Peyer's patch (tissue), 4 donors: Measurements from ENCODE around the gene ARID1B. TPM values are rescaled to one million over a fixed set of nuclear protein-coding genes. Genes with fewer than 3 reads are reported as not detected.
A peak's percentile ranks its signal among the peaks of the same experiment; 100 is the strongest.

Experiments used
- DNase-seq, 3 donors: peaks; one replicate each; pipeline ENCODE4 v3.0.0-alpha.2; 2017 to 2019
- H3K27ac ChIP-seq, 4 donors: fragments of 200-600 bp; sonication (generic); one replicate each; pipeline ENCODE4 v1.5.1; 2016 to 2019
- H3K27me3 ChIP-seq, 2 donors: fragments of 200-600 bp; sonication (generic); one replicate each; pipeline ENCODE4 v1.5.1; 2019
- H3K36me3 ChIP-seq, 3 donors: fragments of 200-600 bp; sonication (generic); one replicate each; pipeline ENCODE4 v1.5.1; 2016 to 2019
- H3K4me1 ChIP-seq, 4 donors: fragments of 200-600 bp; sonication (generic); one replicate each; pipeline ENCODE4 v1.5.1; 2016 to 2019
- H3K4me3 ChIP-seq, 4 donors: fragments of 200-600 bp; sonication (generic); 1 replicate in 3 of 4; 2 replicates in 1 of 4; pipeline ENCODE4 v1.5.1; 2016 to 2019; ENCODE audit warnings: mild to moderate bottlenecking in 1 of 4
- H3K9me3 ChIP-seq, 4 donors: fragments of 200-600 bp; sonication (generic); one replicate each; pipeline ENCODE4 v1.5.1; 2016 to 2019; ENCODE audit warnings: mild to moderate bottlenecking in 1 of 4
- POLR2A ChIP-seq, 2 donors: fragments of 450-650 bp; IDR thresholded peaks; one replicate each; pipeline ENCODE4 v1.5.1; 2017; ENCODE audit warnings: antibody characterized with exemption in 2 of 2, mild to moderate bottlenecking in 2 of 2, moderate library complexity in 2 of 2
- total RNA-seq, 4 donors: library from RNA; depleted of rRNA; stranded (reverse); fragments of >200 nt; gene quantifications; one replicate each; pipeline ENCODE4 v1.1.0, GENCODE V29; 2016
- TF ChIP-seq, protein P1 (sequence below), 6 experiments: fragments of 450-650 bp in 4 of 6; fragments of 200-600 bp in 2 of 6; sonication (generic) in 1 of 6; IDR thresholded peaks; one replicate each; pipeline ENCODE4 v1.5.1; 2017 to 2019; ENCODE audit warnings: antibody characterized with exemption in 6 of 6, mild to moderate bottlenecking in 3 of 6, moderate library complexity in 1 of 6

The ARID1B gene
- total RNA-seq, 4 donors from 2014 or later: 117 to 174 (median 149) TPM

DNA sequence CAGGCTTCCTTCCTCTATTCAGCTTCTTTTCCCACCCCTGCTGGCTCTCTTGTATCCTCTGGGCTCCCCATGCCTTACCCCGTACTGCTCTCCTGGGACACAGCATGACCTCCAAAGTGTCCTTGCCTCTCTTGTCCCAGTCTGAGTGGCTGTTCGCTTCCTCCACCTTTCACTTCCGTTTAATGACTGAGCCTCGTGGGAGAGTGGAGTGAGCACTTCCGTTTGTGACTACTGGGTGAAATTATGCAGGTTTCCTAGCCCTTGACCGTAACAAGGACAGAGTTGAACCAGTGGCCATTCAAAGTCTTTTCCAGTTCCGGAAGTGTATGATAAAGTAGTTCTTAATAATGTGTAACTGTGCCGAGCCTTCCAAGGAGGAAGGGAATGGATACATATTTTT is 109.2 kb downstream of the ARID1B start:
- Histone ChIP-seq H3K36me3 (no peaks in the 10 kb centered on the region), H3K9me3 (no peaks in the 10 kb centered on the region), H3K4me1 (peaks cover 0 to 24% (median 0%) of the 10 kb centered on the region in 4 donors), H3K27me3 (no peaks in the 10 kb centered on the region), H3K4me3 (no peak overlapping the region), H3K27ac (peak overlapping the region in 2 of 4 donors; percentile 45 to 46)
- TF ChIP-seq POLR2A (IDR thresholded peaks at IDR 0.05): no peak
- TF ChIP-seq, protein P1, sequence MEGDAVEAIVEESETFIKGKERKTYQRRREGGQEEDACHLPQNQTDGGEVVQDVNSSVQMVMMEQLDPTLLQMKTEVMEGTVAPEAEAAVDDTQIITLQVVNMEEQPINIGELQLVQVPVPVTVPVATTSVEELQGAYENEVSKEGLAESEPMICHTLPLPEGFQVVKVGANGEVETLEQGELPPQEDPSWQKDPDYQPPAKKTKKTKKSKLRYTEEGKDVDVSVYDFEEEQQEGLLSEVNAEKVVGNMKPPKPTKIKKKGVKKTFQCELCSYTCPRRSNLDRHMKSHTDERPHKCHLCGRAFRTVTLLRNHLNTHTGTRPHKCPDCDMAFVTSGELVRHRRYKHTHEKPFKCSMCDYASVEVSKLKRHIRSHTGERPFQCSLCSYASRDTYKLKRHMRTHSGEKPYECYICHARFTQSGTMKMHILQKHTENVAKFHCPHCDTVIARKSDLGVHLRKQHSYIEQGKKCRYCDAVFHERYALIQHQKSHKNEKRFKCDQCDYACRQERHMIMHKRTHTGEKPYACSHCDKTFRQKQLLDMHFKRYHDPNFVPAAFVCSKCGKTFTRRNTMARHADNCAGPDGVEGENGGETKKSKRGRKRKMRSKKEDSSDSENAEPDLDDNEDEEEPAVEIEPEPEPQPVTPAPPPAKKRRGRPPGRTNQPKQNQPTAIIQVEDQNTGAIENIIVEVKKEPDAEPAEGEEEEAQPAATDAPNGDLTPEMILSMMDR (IDR thresholded peaks at IDR 0.05): no peak
- DNase-seq: peak in 2 of 3 donors; percentile 37 to 67

DNA sequence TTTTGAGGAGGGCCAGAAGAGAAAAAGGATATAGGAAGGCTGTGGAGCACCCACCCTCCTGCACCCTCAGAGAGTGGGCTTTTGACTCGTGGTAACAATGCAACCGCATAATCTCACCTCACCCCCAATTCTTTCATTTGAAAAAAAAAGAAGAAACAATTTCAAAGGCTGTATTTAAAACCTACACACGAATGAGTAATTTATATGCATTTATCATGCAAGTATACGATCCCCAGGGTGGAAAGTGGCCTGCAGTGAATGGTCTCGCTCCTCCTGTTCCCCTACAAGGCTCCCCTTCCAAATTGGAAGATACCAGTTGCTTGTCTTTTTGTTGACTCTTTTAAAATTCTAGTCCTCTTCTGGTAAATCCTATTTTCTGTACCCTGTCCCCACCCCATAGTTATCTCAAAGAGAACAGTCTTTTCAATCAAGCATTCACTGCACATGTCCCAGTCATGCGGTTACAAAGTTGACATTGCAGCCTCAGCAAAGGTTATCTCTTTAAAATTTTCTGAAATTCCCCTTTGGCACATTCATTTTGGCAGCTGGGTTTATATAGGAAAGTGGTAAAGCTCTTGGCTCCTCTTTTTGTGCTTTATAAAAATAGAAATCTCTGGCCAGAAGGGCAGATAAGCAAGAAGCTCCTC is 110.6 kb downstream of the ARID1B start:
- Histone ChIP-seq H3K4me1 (peaks cover 0 to 10% (median 0%) of the 10 kb centered on the region in 4 donors), H3K27me3 (no peaks in the 10 kb centered on the region), H3K9me3 (no peaks in the 10 kb centered on the region), H3K27ac (no peak overlapping the region), H3K4me3 (no peak overlapping the region), H3K36me3 (no peaks in the 10 kb centered on the region)
- TF ChIP-seq POLR2A (IDR thresholded peaks at IDR 0.05): no peak
- TF ChIP-seq, protein P1 (IDR thresholded peaks at IDR 0.05): no peak
- no peak for DNase-seq

DNA sequence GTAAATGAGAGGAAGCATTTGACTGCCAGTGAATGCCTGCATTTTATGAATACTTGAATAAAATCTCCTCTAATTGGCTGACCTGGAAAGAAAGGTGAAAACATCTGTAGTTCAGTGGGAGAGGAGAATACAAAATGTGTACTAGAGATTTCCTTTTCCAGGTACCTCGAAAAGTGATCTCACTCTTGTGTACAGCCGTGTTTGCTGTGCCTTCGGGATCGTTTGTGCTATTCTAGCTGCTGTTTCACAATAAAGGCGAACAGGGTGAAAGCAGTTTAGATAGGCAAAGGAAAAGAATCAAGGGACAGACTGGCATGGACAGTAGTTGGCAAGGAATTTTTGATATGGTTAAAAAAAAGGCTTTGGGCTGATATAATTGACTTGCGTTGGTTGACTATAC is 112.3 kb downstream of the ARID1B start:
- H3K9me3 ChIP-seq: no peaks in the 10 kb centered on the region
- H3K27me3 ChIP-seq: no peaks in the 10 kb centered on the region
- no peak for DNase-seq
- H3K27ac ChIP-seq: no peak overlapping the region
- TF ChIP-seq, protein P1 (IDR thresholded peaks at IDR 0.05): no peak
- no peak for TF ChIP-seq POLR2A (IDR thresholded peaks at IDR 0.05)
- H3K4me1 ChIP-seq: no peaks in the 10 kb centered on the region
- H3K36me3 ChIP-seq: no peaks in the 10 kb centered on the region
- no peak overlapping the region for H3K4me3 ChIP-seq

DNA sequence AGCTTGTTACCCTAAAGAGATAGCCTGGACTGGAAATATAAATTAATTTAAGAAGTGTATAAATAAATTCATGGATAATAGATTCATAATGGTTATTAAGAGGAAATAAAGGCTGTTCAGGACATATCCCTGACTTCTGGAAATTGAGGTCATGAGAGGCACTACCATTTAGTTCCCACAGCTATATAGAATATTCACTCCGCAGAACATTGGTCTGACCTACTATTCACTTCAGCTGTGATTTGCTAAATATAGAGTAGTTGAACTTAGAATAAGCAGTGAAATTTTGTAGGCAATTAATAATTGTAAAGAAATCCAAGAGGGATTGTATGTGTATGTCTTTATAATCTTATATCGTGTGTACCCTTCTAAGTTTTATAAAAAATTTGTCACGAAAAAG is 112.8 kb downstream of the ARID1B start:
- H3K36me3 ChIP-seq: no peaks in the 10 kb centered on the region
- DNase-seq: no peak
- TF ChIP-seq, protein P1 (IDR thresholded peaks at IDR 0.05): no peak
- no peak for TF ChIP-seq POLR2A (IDR thresholded peaks at IDR 0.05)
- no peaks in the 10 kb centered on the region for H3K9me3 ChIP-seq
- H3K27ac ChIP-seq: no peak overlapping the region
- H3K27me3 ChIP-seq: no peaks in the 10 kb centered on the region
- H3K4me1 ChIP-seq: no peaks in the 10 kb centered on the region
- no peak overlapping the region for H3K4me3 ChIP-seq

DNA sequence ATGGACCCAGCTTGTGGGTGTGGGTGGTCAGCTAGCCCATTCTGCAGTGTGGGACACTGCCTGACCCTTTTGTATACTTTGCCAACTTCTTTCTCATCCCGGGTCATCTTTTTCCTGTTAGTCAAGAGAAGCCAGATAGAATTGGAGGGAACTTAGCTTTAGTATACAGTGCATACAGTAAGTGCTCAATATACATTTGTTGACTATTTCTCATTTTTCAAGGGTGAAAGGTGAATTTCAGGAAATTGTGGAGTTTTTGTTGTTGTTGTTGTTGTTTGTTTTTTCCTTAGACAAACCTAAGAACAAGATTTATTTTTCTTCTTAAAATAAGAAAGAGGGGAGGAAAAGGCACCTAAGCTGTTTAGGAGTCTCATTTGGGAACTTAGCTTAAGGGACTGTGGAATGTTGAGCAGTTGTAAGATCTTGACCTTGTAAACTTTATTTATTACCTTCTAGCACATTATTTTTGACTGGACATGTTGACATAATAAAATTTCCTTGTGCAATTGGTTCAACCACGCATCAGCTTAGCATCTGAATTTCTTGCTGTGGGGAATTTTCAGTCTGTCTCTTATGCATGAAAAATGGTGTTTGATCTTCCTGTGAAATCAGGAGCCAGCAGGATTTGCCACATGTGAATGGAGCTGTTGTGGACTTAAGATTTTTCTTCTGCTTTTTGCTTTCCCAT is 113.6 kb downstream of the ARID1B start:
- TF ChIP-seq POLR2A (IDR thresholded peaks at IDR 0.05): no peak
- TF ChIP-seq, protein P1 (IDR thresholded peaks at IDR 0.05): no peak
- H3K36me3 ChIP-seq: no peaks in the 10 kb centered on the region

More for the DNA sequence above, 113.6 kb downstream of the ARID1B start:
- Histone ChIP-seq H3K27me3 (no peaks in the 10 kb centered on the region), H3K9me3 (no peaks in the 10 kb centered on the region), H3K27ac (no peak overlapping the region), H3K4me1 (no peaks in the 10 kb centered on the region), H3K4me3 (no peak overlapping the region)
- no peak for DNase-seq
